IMR-90 (cell line): Measurements from ENCODE around the gene FRMD6. TPM values are rescaled to one million over a fixed set of nuclear protein-coding genes. Genes with fewer than 3 reads are reported as not detected.

ENCODE experiments used
- ATAC-seq: fragments of 200-7000 bp; cut with Tn5 transposase; 2 replicates; pipeline ENCODE4 v1.9.1; 2020; ENCODE audit warnings: low read depth, mild to moderate bottlenecking, moderate library complexity
- BruUV-seq: library from RNA; stranded (reverse); fragments of 400-500 nt; replicated peaks from 2 replicates; lab custom pipeline; 2021; lab: Mats Ljungman, UMichigan
- CTCF ChIA-PET: fragments of 300-600 bp; formaldehyde crosslinking; extraction: SDS; loops from one replicate; lab custom pipeline; 2021; ENCODE audit warnings: antibody characterized with exemption; lab: Yijun Ruan, JAX
- POLR2A ChIA-PET: fragments of 300-600 bp; sonication (Branson Sonifier 250); formaldehyde crosslinking; loops from one replicate; lab custom pipeline; 2022; ENCODE audit warnings: antibody characterized with exemption; ENCODE audit not compliant: unreplicated experiment; lab: Charles Lee
- DNase-seq: peaks from one replicate; pipeline ENCODE4 v3.0.0; 2013
- H2AFZ ChIP-seq: replicated peaks from 2 replicates; pipeline ENCODE3; 2013; ENCODE audit warnings: low read length, mild to moderate bottlenecking; ENCODE audit not compliant: poor library complexity
- H2AK5ac ChIP-seq: 2 replicates; pipeline ENCODE4 v1.6.1; 2013; ENCODE audit warnings: low read depth, low read length, inconsistent platforms
- H2AK9ac ChIP-seq: replicated peaks from 2 replicates; pipeline ENCODE3; 2013; ENCODE audit warnings: mild to moderate bottlenecking, low read depth, low read length, moderate library complexity; ENCODE audit not compliant: poor library complexity
- H2BK120ac ChIP-seq: 2 replicates; pipeline ENCODE4 v1.6.1; 2013; ENCODE audit warnings: low read depth, low read length, inconsistent platforms
- H2BK15ac ChIP-seq: 3 replicates; pipeline ENCODE4 v1.6.1; 2013; ENCODE audit warnings: low read depth, low read length, inconsistent platforms
- H2BK20ac ChIP-seq: 2 replicates; pipeline ENCODE4 v1.6.1; 2013; ENCODE audit warnings: low read depth, mild to moderate bottlenecking, inconsistent platforms, low read length, moderate library complexity
- H2BK5ac ChIP-seq: 2 replicates; pipeline ENCODE4 v1.6.1; 2013; ENCODE audit warnings: mild to moderate bottlenecking, low read depth, low read length, inconsistent platforms; ENCODE audit not compliant: poor library complexity, severe bottlenecking
- H3K14ac ChIP-seq: replicated peaks from 2 replicates; pipeline ENCODE4 v1.6.1; 2013; ENCODE audit warnings: low read depth, low read length, inconsistent platforms
- H3K18ac ChIP-seq: 2 replicates; pipeline ENCODE4 v1.6.1; 2013; ENCODE audit warnings: low read depth, low read length, control low read depth
- H3K23ac ChIP-seq: 2 replicates; pipeline ENCODE4 v1.6.1; 2013; ENCODE audit warnings: low read depth, low read length, inconsistent platforms
- H3K27ac ChIP-seq: 2 replicates; pipeline ENCODE4 v1.5.1; 2013; ENCODE audit warnings: mild to moderate bottlenecking, control low read depth, low read length; ENCODE audit not compliant: insufficient read depth
- H3K27me3 ChIP-seq: 2 replicates; pipeline ENCODE4 v1.6.1; 2013; ENCODE audit warnings: low read length; ENCODE audit not compliant: control insufficient read depth, insufficient read depth
- H3K36me3 ChIP-seq: 2 replicates; pipeline ENCODE4 v1.6.1; 2013; ENCODE audit warnings: low read length, mixed read lengths; ENCODE audit not compliant: control insufficient read depth, insufficient read depth
- H3K4ac ChIP-seq: 2 replicates; pipeline ENCODE4 v1.6.1; 2013; ENCODE audit warnings: low read depth, low read length, inconsistent platforms
- H3K4me1 ChIP-seq: 2 replicates; pipeline ENCODE4 v1.6.1; 2013; ENCODE audit warnings: low read length, mixed read lengths; ENCODE audit not compliant: control insufficient read depth, insufficient read depth
- H3K4me2 ChIP-seq: 2 replicates; pipeline ENCODE4 v1.6.1; 2013; ENCODE audit warnings: low read depth, mild to moderate bottlenecking, control low read depth, low read length, moderate library complexity
- H3K4me3 ChIP-seq: 2 replicates; pipeline ENCODE4 v1.5.1; 2013; ENCODE audit warnings: low read depth, mild to moderate bottlenecking, control low read depth, low read length, moderate library complexity; ENCODE audit not compliant: insufficient read depth
- H3K56ac ChIP-seq: 2 replicates; pipeline ENCODE4 v1.6.1; 2013; ENCODE audit warnings: low read length, inconsistent platforms; ENCODE audit not compliant: insufficient read depth; ENCODE audit errors: extremely low read depth
- H3K79me1 ChIP-seq, 2 experiments: 2 replicates each; pipeline ENCODE4 v1.6.1; 2013; ENCODE audit warnings: low read length in 2 of 2, inconsistent platforms in 1 of 2, low read depth in 1 of 2
- H3K9ac ChIP-seq: 2 replicates; pipeline ENCODE4 v1.6.1; 2013; ENCODE audit warnings: low read depth, low read length, control low read depth
- H3K9me1 ChIP-seq: 2 replicates; pipeline ENCODE4 v1.6.1; 2013; ENCODE audit warnings: low read length, inconsistent platforms; ENCODE audit not compliant: insufficient read depth
- H3K9me3 ChIP-seq: 2 replicates; pipeline ENCODE4 v1.6.1; 2013; ENCODE audit warnings: low read length; ENCODE audit not compliant: control insufficient read depth, insufficient read depth
- H4K20me1 ChIP-seq: 2 replicates; pipeline ENCODE4 v1.6.1; 2013; ENCODE audit warnings: low read length, inconsistent platforms; ENCODE audit not compliant: insufficient read depth
- H4K5ac ChIP-seq: 2 replicates; pipeline ENCODE4 v1.6.1; 2013; ENCODE audit warnings: mild to moderate bottlenecking, low read depth, low read length, control low read depth
- H4K8ac ChIP-seq, 2 experiments: 2 replicates each; pipeline ENCODE4 v1.6.1; 2013; ENCODE audit warnings: low read depth in 2 of 2, low read length in 2 of 2, control low read depth in 1 of 2, inconsistent platforms in 1 of 2
- H4K91ac ChIP-seq: 2 replicates; pipeline ENCODE4 v1.6.1; 2013; ENCODE audit warnings: low read depth, low read length, inconsistent platforms; ENCODE audit not compliant: insufficient read depth
- BHLHE40 ChIP-seq: fragments of 150-350 bp; IDR thresholded peaks from 2 replicates; pipeline ENCODE4 v1.6.1; 2016; ENCODE audit warnings: mild to moderate bottlenecking, low read depth, low read length
- CEBPB ChIP-seq: IDR thresholded peaks from 2 replicates; pipeline ENCODE4 v1.6.1; 2012; ENCODE audit warnings: low read depth, low read length, improper control_type of control experiment
- CHD1 ChIP-seq: IDR thresholded peaks from 2 replicates; pipeline ENCODE4 v1.6.1; 2012; ENCODE audit warnings: low read depth, low read length, improper control_type of control experiment
- CTCF ChIP-seq: conservative IDR thresholded peaks from 2 replicates; pipeline ENCODE4 v1.5.1; 2012; ENCODE audit warnings: mild to moderate bottlenecking, low read depth, low read length, improper control_type of control experiment
- ELK1 ChIP-seq: fragments of 150-350 bp; IDR thresholded peaks from 2 replicates; pipeline ENCODE4 v1.6.1; 2016; ENCODE audit warnings: low read depth, mild to moderate bottlenecking, low read length, moderate library complexity, borderline replicate concordance
- FOS ChIP-seq: fragments of 150-350 bp; IDR thresholded peaks from 2 replicates; pipeline ENCODE4 v1.6.1; 2016; ENCODE audit warnings: low read depth, low read length
- MAFK ChIP-seq: IDR thresholded peaks from 2 replicates; pipeline ENCODE4 v1.6.1; 2012; ENCODE audit warnings: low read depth, low read length, improper control_type of control experiment
- MAZ ChIP-seq: IDR thresholded peaks from 2 replicates; pipeline ENCODE4 v1.6.1; 2012; ENCODE audit warnings: low read depth, mild to moderate bottlenecking, low read length, improper control_type of control experiment, moderate library complexity, borderline replicate concordance
- MXI1 ChIP-seq: IDR thresholded peaks from 2 replicates; pipeline ENCODE4 v1.6.1; 2012; ENCODE audit warnings: low read depth, mild to moderate bottlenecking, low read length, moderate library complexity, borderline replicate concordance
- NFE2L2 ChIP-seq: fragments of 150-350 bp; IDR thresholded peaks from 2 replicates; pipeline ENCODE4 v1.6.1; 2016; ENCODE audit warnings: low read depth, mild to moderate bottlenecking, low read length
- POLR2A ChIP-seq: IDR thresholded peaks from 2 replicates; pipeline ENCODE4 v1.6.1; 2012; ENCODE audit warnings: mild to moderate bottlenecking, low read depth, low read length
- RAD21 ChIP-seq: IDR thresholded peaks from 2 replicates; pipeline ENCODE4 v1.6.1; 2012; ENCODE audit warnings: low read length, improper control_type of control experiment
- RCOR1 ChIP-seq: IDR thresholded peaks from 2 replicates; pipeline ENCODE4 v1.6.1; 2012; ENCODE audit warnings: mild to moderate bottlenecking, low read length, improper control_type of control experiment; ENCODE audit not compliant: insufficient replicate concordance
- RFX5 ChIP-seq: IDR thresholded peaks from 2 replicates; pipeline ENCODE4 v1.8.0; 2012; ENCODE audit warnings: low read depth, mild to moderate bottlenecking, low read length, moderate library complexity
- SMC3 ChIP-seq: fragments of 150-350 bp; IDR thresholded peaks from 2 replicates; pipeline ENCODE4 v1.6.1; 2016; ENCODE audit warnings: low read depth, mild to moderate bottlenecking, antibody characterized with exemption, low read length, moderate library complexity
- USF2 ChIP-seq: fragments of 150-350 bp; IDR thresholded peaks from 2 replicates; pipeline ENCODE4 v1.6.1; 2017; ENCODE audit warnings: mild to moderate bottlenecking, antibody characterized with exemption, low read length, low read depth
- WGBS, 2 experiments: methylation state at CpG; one replicate each; pipeline versions ENCODE4 v1.1.5 to v1.1.7; 2013; ENCODE audit warnings: missing lambda C conversion rate in 2 of 2; ENCODE audit not compliant: insufficient read length in 1 of 2; ENCODE audit errors: extremely low coverage in 2 of 2; 5-methylcytosine and 5-hydroxymethylcytosine counted together
- dilution Hi-C: fragments of 300-500 bp; cut with HindIII; formaldehyde crosslinking; loops from one replicate; pipeline ENCODE4 v1.14.3; 2018; ENCODE audit warnings: low sequenced_read_pairs; ENCODE audit not compliant: unreplicated experiment
- in situ Hi-C: fragments of 300-500 bp; cut with MboI; formaldehyde crosslinking; loops from 3 replicates; pipeline ENCODE4 v1.14.3; 2019; ENCODE audit warnings: low sequenced_read_pairs, inconsistent platforms, mixed read lengths
- intact Hi-C: fragments of 100-400 bp; cut with micrococcal nuclease; formaldehyde crosslinking; loops from 2 replicates; pipeline ENCODE4 v1.10.0; 2022
- polyA plus RNA-seq, 3 experiments: library from polyadenylated mRNA; depleted of rRNA; stranded (reverse); fragments of >200 nt; gene quantifications; 2 replicates each; pipeline ENCODE4 v1.2.3, GENCODE V29; 2012; ENCODE audit warnings: low replicate concordance in 1 of 3
- total RNA-seq: library from RNA; depleted of rRNA; stranded (reverse); fragments of >200 nt; gene quantifications from 2 replicates; pipeline ENCODE4 v1.2.3, GENCODE V29; 2012

FRMD6 gene
- total and polyA plus RNA-seq, 2 of the 4 experiments (the other 2 are of a cell fraction) = 243 to 682 TPM

GRCh38 chr14:51612449-51612848 lies 39.3 kb upstream of the FRMD6 start:
- no TSS peak for BruUV-seq
- H2BK5ac ChIP-seq = no peak overlapping the region
- no peak overlapping the region for H3K23ac ChIP-seq
- peaks cover 0 to 19% of the 10 kb centered on the region in 2 experiments; a peak in 3 of 4 replicates for H3K79me1 ChIP-seq
- TF ChIP-seq ELK1 (no peak), CEBPB (no peak), RAD21 (no peak), MXI1 (no peak), CHD1 (no peak), NFE2L2 (no peak), USF2 (no peak), FOS (no peak), SMC3 (no peak), RCOR1 (no peak), MAZ (no peak), RFX5 (no peak), MAFK (no peak), POLR2A (no peak), BHLHE40 (no peak), CTCF (no peak)
- H3K4me2 ChIP-seq = no peak overlapping the region
- no peak overlapping the region for H3K14ac ChIP-seq
- H4K91ac ChIP-seq = no peak overlapping the region
- no peak overlapping the region for H2AK9ac ChIP-seq
- no peaks in the 10 kb centered on the region for H3K36me3 ChIP-seq
- H4K8ac ChIP-seq = no peak overlapping the region
- H3K9me1 ChIP-seq = peaks cover 16% of the 10 kb centered on the region
- intact Hi-C loops (no loop called here), dilution Hi-C loops (no loop called here), in situ Hi-C loops (no loop called here)
- H3K4me3 ChIP-seq = no peak overlapping the region
- no peak for DNase-seq
- H3K27me3 ChIP-seq = no peaks in the 10 kb centered on the region
- no peak overlapping the region for H2AK5ac ChIP-seq
- no peak overlapping the region for H3K56ac ChIP-seq
- peaks cover 28% of the 10 kb centered on the region for H3K4me1 ChIP-seq
- no peak overlapping the region for H3K27ac ChIP-seq
- no peak overlapping the region for H4K5ac ChIP-seq
- H3K9ac ChIP-seq = no peak overlapping the region
- H3K18ac ChIP-seq = no peak overlapping the region
- no peak overlapping the region for H2AFZ ChIP-seq
- no peak overlapping the region for H2BK120ac ChIP-seq
- H3K4ac ChIP-seq = no peak overlapping the region
- H2BK20ac ChIP-seq = no peak overlapping the region
- no peak for ATAC-seq
- no peaks in the 10 kb centered on the region for H3K9me3 ChIP-seq
- no CpG with 5 or more reads among the region's 1 CpG for WGBS, 2 experiments
- H4K20me1 ChIP-seq = no peaks in the 10 kb centered on the region
- POLR2A ChIA-PET = no interaction called here
- CTCF ChIA-PET = no interaction called here
- H2BK15ac ChIP-seq = no peak overlapping the region
